Mesothelial cell of epicardium (in vitro differentiated cells): ENCODE data around the gene ZNF618. TPM values are rescaled to one million over a fixed set of nuclear protein-coding genes. Genes with fewer than 3 reads are reported as not detected.

Experiments
- DNase-seq, 2 experiments: peaks; one replicate each; pipeline ENCODE4 v3.0.0; 2021; ENCODE audit warnings: low spot score in 2 of 2; ENCODE audit not compliant: unreplicated experiment in 2 of 2
- H3K27ac Mint-ChIP-seq: 2 replicates; pipeline ENCODE4 v1.8.0; 2021; ENCODE audit warnings: mixed read lengths
- H3K27me3 Mint-ChIP-seq: 2 replicates; pipeline ENCODE4 v1.8.0; 2021; ENCODE audit warnings: low read depth, mixed read lengths
- H3K36me3 Mint-ChIP-seq: 2 replicates; pipeline ENCODE4 v1.8.0; 2021; ENCODE audit warnings: mixed read lengths
- H3K4me1 Mint-ChIP-seq: 2 replicates; pipeline ENCODE4 v1.8.0; 2021; ENCODE audit warnings: mixed read lengths
- H3K4me3 Mint-ChIP-seq: 2 replicates; pipeline ENCODE4 v1.8.0; 2021; ENCODE audit warnings: mild to moderate bottlenecking, moderate library complexity, mixed read lengths
- H3K9me3 Mint-ChIP-seq: 2 replicates; pipeline ENCODE4 v1.8.0; 2021; ENCODE audit warnings: mixed read lengths
- total RNA-seq: library from RNA; stranded (reverse); gene quantifications from 3 replicates; pipeline ENCODE4 v1.2.1, GENCODE V29; 2021
- TF ChIP-seq, protein P1 (sequence below): fragments of 200-600 bp; sonication (generic); IDR thresholded peaks from one replicate; pipeline ENCODE4 v1.5.0; 2021; ENCODE audit warnings: antibody characterized with exemption; ENCODE audit not compliant: unreplicated experiment

Gene ZNF618
- total RNA-seq, 1 donor from 2014 or later: 78.9 TPM

GRCh38 chr9:113894166-113894565 is 18.1 kb downstream of the ZNF618 start:
- H3K9me3 Mint-ChIP-seq: peaks cover 48% of the 10 kb centered on the region
- no peaks in the 10 kb centered on the region for H3K27me3 Mint-ChIP-seq
- no peak for DNase-seq
- H3K27ac Mint-ChIP-seq: no peak overlapping the region
- TF ChIP-seq, protein P1, sequence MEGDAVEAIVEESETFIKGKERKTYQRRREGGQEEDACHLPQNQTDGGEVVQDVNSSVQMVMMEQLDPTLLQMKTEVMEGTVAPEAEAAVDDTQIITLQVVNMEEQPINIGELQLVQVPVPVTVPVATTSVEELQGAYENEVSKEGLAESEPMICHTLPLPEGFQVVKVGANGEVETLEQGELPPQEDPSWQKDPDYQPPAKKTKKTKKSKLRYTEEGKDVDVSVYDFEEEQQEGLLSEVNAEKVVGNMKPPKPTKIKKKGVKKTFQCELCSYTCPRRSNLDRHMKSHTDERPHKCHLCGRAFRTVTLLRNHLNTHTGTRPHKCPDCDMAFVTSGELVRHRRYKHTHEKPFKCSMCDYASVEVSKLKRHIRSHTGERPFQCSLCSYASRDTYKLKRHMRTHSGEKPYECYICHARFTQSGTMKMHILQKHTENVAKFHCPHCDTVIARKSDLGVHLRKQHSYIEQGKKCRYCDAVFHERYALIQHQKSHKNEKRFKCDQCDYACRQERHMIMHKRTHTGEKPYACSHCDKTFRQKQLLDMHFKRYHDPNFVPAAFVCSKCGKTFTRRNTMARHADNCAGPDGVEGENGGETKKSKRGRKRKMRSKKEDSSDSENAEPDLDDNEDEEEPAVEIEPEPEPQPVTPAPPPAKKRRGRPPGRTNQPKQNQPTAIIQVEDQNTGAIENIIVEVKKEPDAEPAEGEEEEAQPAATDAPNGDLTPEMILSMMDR: no peak
- H3K36me3 Mint-ChIP-seq: peaks cover 64% of the 10 kb centered on the region
- H3K4me3 Mint-ChIP-seq: no peak overlapping the region
- H3K4me1 Mint-ChIP-seq: no peaks in the 10 kb centered on the region

DNA sequence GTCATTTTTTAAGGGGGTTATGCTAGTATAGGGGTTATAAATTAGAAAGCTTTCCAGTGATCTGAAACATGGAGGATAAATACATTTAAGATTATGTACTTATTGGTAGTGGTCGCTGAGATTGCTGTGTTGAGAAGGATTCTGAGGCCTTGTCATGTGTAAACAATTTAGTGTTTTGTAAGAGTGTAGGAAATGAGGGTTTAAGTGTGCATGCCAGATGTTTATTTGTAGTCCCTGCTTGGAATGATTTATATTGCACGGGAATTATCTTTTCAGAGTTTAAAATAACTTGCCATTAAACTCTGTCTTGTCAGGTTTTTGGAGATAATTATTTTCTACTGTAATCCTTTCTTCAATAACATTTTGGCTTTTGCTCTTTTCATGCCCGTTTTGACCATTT is 19.4 kb downstream of the ZNF618 start:
- Mint-ChIP-seq H3K9me3 (peaks cover 38% of the 10 kb centered on the region), H3K27ac (no peak overlapping the region), H3K4me1 (no peaks in the 10 kb centered on the region), H3K4me3 (no peak overlapping the region), H3K27me3 (no peaks in the 10 kb centered on the region), H3K36me3 (peaks cover 65% of the 10 kb centered on the region)
- TF ChIP-seq, protein P1: no peak
- no peak for DNase-seq

DNA sequence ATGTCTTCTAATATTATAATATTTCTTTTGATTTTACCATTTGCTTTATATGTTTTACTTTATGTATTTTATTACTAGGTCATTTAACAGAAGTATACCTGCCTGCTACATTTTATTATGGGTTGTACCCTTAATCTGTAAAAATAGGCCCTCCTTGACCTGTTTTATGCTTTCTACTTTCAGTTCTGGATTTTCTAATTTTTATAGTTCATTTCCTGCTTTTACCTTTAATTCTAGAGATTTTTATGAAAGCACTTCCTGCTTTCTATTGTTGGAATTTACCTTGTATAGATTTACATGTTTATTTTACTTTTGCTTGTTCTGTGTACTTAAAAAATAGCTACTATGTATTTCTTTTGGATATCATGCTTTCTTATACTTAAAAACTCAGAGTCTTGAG is 20.6 kb downstream of the ZNF618 start:
- Mint-ChIP-seq H3K4me3 (no peak overlapping the region), H3K27ac (no peak overlapping the region), H3K4me1 (no peaks in the 10 kb centered on the region), H3K27me3 (no peaks in the 10 kb centered on the region), H3K36me3 (peaks cover 61% of the 10 kb centered on the region), H3K9me3 (peaks cover 32% of the 10 kb centered on the region)
- TF ChIP-seq, protein P1: no peak
- DNase-seq: no peak

GRCh38 chr9:113898151-113898550 is 22.0 kb downstream of the ZNF618 start:
- Mint-ChIP-seq H3K27me3 (no peaks in the 10 kb centered on the region), H3K4me3 (no peak overlapping the region), H3K27ac (no peak overlapping the region), H3K4me1 (no peaks in the 10 kb centered on the region), H3K9me3 (peaks cover 33% of the 10 kb centered on the region), H3K36me3 (peaks cover 63% of the 10 kb centered on the region)
- TF ChIP-seq, protein P1: no peak
- no peak for DNase-seq

- no peak overlapping the region for H3K27ac Mint-ChIP-seq
- peaks cover 37% of the 10 kb centered on the region for H3K9me3 Mint-ChIP-seq
- TF ChIP-seq, protein P1: no peak
- H3K36me3 Mint-ChIP-seq: peaks cover 66% of the 10 kb centered on the region
- DNase-seq: no peak
- no peaks in the 10 kb centered on the region for H3K4me1 Mint-ChIP-seq
- H3K4me3 Mint-ChIP-seq: no peak overlapping the region
- no peaks in the 10 kb centered on the region for H3K27me3 Mint-ChIP-seq
Measured at GRCh38 chr9:113898596-113898995, 22.5 kb downstream of the ZNF618 start.

- H3K27me3 Mint-ChIP-seq: no peaks in the 10 kb centered on the region
- H3K27ac Mint-ChIP-seq: no peak overlapping the region
- H3K4me1 Mint-ChIP-seq: no peaks in the 10 kb centered on the region
- peaks cover 44% of the 10 kb centered on the region for H3K9me3 Mint-ChIP-seq
- no peak overlapping the region for H3K4me3 Mint-ChIP-seq
- peaks cover 72% of the 10 kb centered on the region for H3K36me3 Mint-ChIP-seq
- DNase-seq: no peak
- TF ChIP-seq, protein P1: no peak
Measured at GRCh38 chr9:113899205-113899604, 23.1 kb downstream of the ZNF618 start.
